H1 (cell line): ENCODE measurements around the gene SF3B2. TPM values are rescaled to one million over a fixed set of nuclear protein-coding genes. Genes with fewer than 3 reads are reported as not detected.
"Not testable (repeated sequence)": the region's sequence is repeated elsewhere in the genome, so short reads cannot be mapped to it uniquely, and the experiment has no call there.

Source experiments
- CTCF ChIA-PET: fragments of 300-600 bp; sonication (Branson Sonifier 250); formaldehyde crosslinking; loops from one replicate; lab custom pipeline; 2021; ENCODE audit not compliant: partially characterized antibody; lab: Charles Lee
- POLR2A ChIA-PET: fragments of 300-600 bp; sonication (Branson Sonifier 250); formaldehyde crosslinking; loops from one replicate; lab custom pipeline; 2021; ENCODE audit warnings: inconsistent platforms; ENCODE audit not compliant: partially characterized antibody; lab: Charles Lee
- DNase-seq, 2 experiments: peaks; one replicate each; pipeline versions ENCODE4 v3.0.0 to v3.0.0-alpha.2; 2010 to 2022; ENCODE audit warnings: low spot score in 2 of 2, low read depth in 1 of 2, mixed read lengths in 1 of 2
- FAIRE-seq: peaks from 2 replicates; lab custom pipeline; 2011; peaks lifted over from hg19 to GRCh38; lab: Jason Lieb, UNC
- H2AFZ ChIP-seq: 2 replicates; pipeline ENCODE4 v1.8.1; 2012; ENCODE audit warnings: low read length, inconsistent platforms
- H2AK5ac ChIP-seq: 2 replicates; pipeline ENCODE4 v1.6.1; 2013; ENCODE audit warnings: low read depth, low read length
- H2BK120ac ChIP-seq: replicated peaks from 2 replicates; pipeline ENCODE3; 2013; ENCODE audit warnings: low read depth, low read length, inconsistent platforms
- H2BK12ac ChIP-seq: 2 replicates; pipeline ENCODE4 v1.6.1; 2013; ENCODE audit warnings: low read depth, low read length
- H2BK15ac ChIP-seq: 2 replicates; pipeline ENCODE4 v1.6.1; 2013; ENCODE audit warnings: low read length
- H2BK20ac ChIP-seq: 2 replicates; pipeline ENCODE4 v1.6.1; 2013; ENCODE audit warnings: low read length
- H2BK5ac ChIP-seq: 2 replicates; pipeline ENCODE4 v1.6.1; 2013; ENCODE audit warnings: low read depth, low read length
- H3K14ac ChIP-seq: 2 replicates; pipeline ENCODE4 v1.6.1; 2013; ENCODE audit warnings: inconsistent platforms; ENCODE audit not compliant: insufficient read length
- H3K18ac ChIP-seq: 2 replicates; pipeline ENCODE4 v1.6.1; 2013; ENCODE audit warnings: low read length; ENCODE audit errors: extremely low read depth
- H3K23ac ChIP-seq: 2 replicates; pipeline ENCODE4 v1.6.1; 2013; ENCODE audit warnings: inconsistent platforms; ENCODE audit not compliant: insufficient read length
- H3K23me2 ChIP-seq: 2 replicates; pipeline ENCODE4 v1.6.1; 2013; ENCODE audit warnings: low read depth, low read length
- H3K27ac ChIP-seq: 2 replicates; pipeline ENCODE4 v1.6.1; 2011; ENCODE audit warnings: low read depth, low read length, inconsistent platforms
- H3K27me3 ChIP-seq, 4 experiments: replicated peaks in 1 of 4; 1 replicate in 1 of 4; 2 replicates in 3 of 4; pipeline versions ENCODE4 v1.6.1 to v1.8.1; 2011 to 2013; ENCODE audit warnings: low read length in 3 of 4, mild to moderate bottlenecking in 3 of 4, inconsistent platforms in 2 of 4, mixed read lengths in 2 of 4, moderate library complexity in 1 of 4; ENCODE audit not compliant: control insufficient read depth in 3 of 4, insufficient read depth in 3 of 4; ENCODE audit errors: extremely low read depth in 1 of 4
- H3K36me3 ChIP-seq, 4 experiments: 2 replicates each; pipeline versions ENCODE4 v1.6.1 to v1.8.1; 2011 to 2013; ENCODE audit warnings: mild to moderate bottlenecking in 4 of 4, low read length in 3 of 4, moderate library complexity in 2 of 4, control low read depth in 1 of 4, inconsistent platforms in 1 of 4; ENCODE audit not compliant: insufficient read depth in 4 of 4, control insufficient read depth in 2 of 4
- H3K4ac ChIP-seq: replicated peaks from 2 replicates; pipeline ENCODE3; 2013; ENCODE audit warnings: low read length, low read depth, mixed read lengths, inconsistent platforms; ENCODE audit not compliant: insufficient read length
- H3K4me1 ChIP-seq, 4 experiments: replicated peaks in 1 of 4; 1 replicate in 1 of 4; 2 replicates in 3 of 4; pipeline versions ENCODE4 v1.6.1 to v1.8.1; 2011 to 2013; ENCODE audit warnings: low read length in 3 of 4, inconsistent platforms in 2 of 4, mixed read lengths in 1 of 4; ENCODE audit not compliant: insufficient read depth in 4 of 4, control insufficient read depth in 3 of 4
- H3K4me2 ChIP-seq, 2 experiments: 2 replicates each; pipeline versions ENCODE4 v1.6.1 to v1.8.1; 2011 to 2013; ENCODE audit warnings: low read depth in 2 of 2, low read length in 2 of 2, control low read depth in 1 of 2, inconsistent platforms in 1 of 2, mild to moderate bottlenecking in 1 of 2; ENCODE audit not compliant: insufficient read depth in 1 of 2
- H3K4me3 ChIP-seq, 4 experiments: fragments of 200-600, 300-600 bp in 1 of 4; sonication (generic), shearing (Covaris generic), sonication (Bioruptor Twin) in 1 of 4; 2 replicates each; pipeline versions ENCODE4 v1.5.1 to v1.8.1; 2011 to 2016; ENCODE audit warnings: low read length in 4 of 4, low read depth in 3 of 4, control low read depth in 2 of 4, inconsistent platforms in 2 of 4, mild to moderate bottlenecking in 2 of 4, mixed read lengths in 1 of 4, moderate library complexity in 1 of 4; ENCODE audit not compliant: insufficient read depth in 2 of 4; ENCODE audit errors: extremely low read depth in 1 of 4
- H3K56ac ChIP-seq: replicated peaks from 2 replicates; pipeline ENCODE3; 2013; ENCODE audit warnings: low read depth, mild to moderate bottlenecking, mixed read lengths, low read length, inconsistent platforms; ENCODE audit not compliant: insufficient read length
- H3K79me1 ChIP-seq: 2 replicates; pipeline ENCODE4 v1.6.1; 2013; ENCODE audit warnings: low read depth, low read length, control low read depth
- H3K79me2 ChIP-seq, 2 experiments: 2 replicates each; pipeline versions ENCODE4 v1.6.1 to v1.8.1; 2012 to 2013; ENCODE audit warnings: low read length in 2 of 2, mild to moderate bottlenecking in 2 of 2, inconsistent platforms in 1 of 2; ENCODE audit not compliant: insufficient read depth in 2 of 2, control insufficient read depth in 1 of 2
- H3K9ac ChIP-seq, 4 experiments: replicated peaks in 1 of 4; 1 replicate in 1 of 4; 2 replicates in 3 of 4; pipeline versions ENCODE4 v1.6.1 to v1.8.1; 2011 to 2013; ENCODE audit warnings: low read depth in 3 of 4, low read length in 3 of 4, control low read depth in 2 of 4, mild to moderate bottlenecking in 2 of 4, moderate library complexity in 2 of 4, inconsistent platforms in 1 of 4; ENCODE audit errors: extremely low read depth in 1 of 4
- H3K9me3 ChIP-seq, 2 experiments: 2 replicates each; pipeline versions ENCODE4 v1.6.1 to v1.8.1; 2012 to 2013; ENCODE audit warnings: mild to moderate bottlenecking in 2 of 2, moderate library complexity in 2 of 2, control low read depth in 1 of 2, inconsistent platforms in 1 of 2, low read depth in 1 of 2, low read length in 1 of 2, mixed read lengths in 1 of 2; ENCODE audit not compliant: insufficient read depth in 2 of 2
- H4K20me1 ChIP-seq, 2 experiments: replicated peaks in 1 of 2; 2 replicates each; pipeline versions ENCODE3 to v1.8.1; 2011 to 2013; ENCODE audit warnings: inconsistent platforms in 2 of 2, low read length in 2 of 2, mild to moderate bottlenecking in 1 of 2; ENCODE audit not compliant: insufficient read depth in 2 of 2, control insufficient read depth in 1 of 2
- H4K5ac ChIP-seq: 2 replicates; pipeline ENCODE4 v1.6.1; 2013; ENCODE audit warnings: low read length, low read depth, mixed read lengths, inconsistent platforms; ENCODE audit not compliant: insufficient read length
- H4K8ac ChIP-seq: 2 replicates; pipeline ENCODE4 v1.8.0; 2013; ENCODE audit warnings: mild to moderate bottlenecking, moderate library complexity, low read length, inconsistent platforms; ENCODE audit not compliant: insufficient read depth; ENCODE audit errors: extremely low read depth
- H4K91ac ChIP-seq: replicated peaks from 2 replicates; pipeline ENCODE3; 2013; ENCODE audit warnings: low read length, mixed read lengths, inconsistent platforms; ENCODE audit not compliant: insufficient read length
- WGBS, 2 experiments: shearing (Covaris generic) in 1 of 2; methylation state at CpG; one replicate each; pipeline versions ENCODE4 v1.1.6 to v1.1.7; 2013 to 2015; ENCODE audit warnings: low lambda C conversion rate in 2 of 2, mixed read lengths in 2 of 2, inconsistent platforms in 1 of 2, low coverage in 1 of 2, missing lambda C conversion rate in 1 of 2; ENCODE audit not compliant: insufficient replicate concordance in 2 of 2, insufficient coverage in 1 of 2, insufficient read length in 1 of 2; ENCODE audit errors: extremely low coverage in 1 of 2, missing lambda C conversion rate in 1 of 2; 5-methylcytosine and 5-hydroxymethylcytosine counted together
- polyA plus RNA-seq, 7 experiments: library from polyadenylated mRNA; depleted of rRNA in 3 of 7; stranded (reverse) in 5 of 7; unstranded in 2 of 7; fragments of >200 nt in 5 of 7; fragments of 200-250 nt in 2 of 7; gene quantifications; 1 replicate in 5 of 7; 2 replicates in 1 of 7; 4 replicates in 1 of 7; pipeline versions ENCODE4 v1.2.1 to v1.2.3, GENCODE V29; 2011 to 2013; ENCODE audit warnings: missing spikeins in 2 of 7, mixed read lengths in 2 of 7
- total RNA-seq: library from RNA; stranded (reverse); fragmentation: NEBNext Ultra II Directional; extraction: Animal tissue kit (Norgen Biotek cat#: 25700); gene quantifications from 2 replicates; pipeline ENCODE4 v1.2.1, GENCODE V29; 2021

SF3B2 gene
- total and polyA plus RNA-seq, 2 of the 8 experiments (the other 6 are each of a cell fraction or from before 2014, with no cell fraction given) = 182 to 237 TPM

- not testable (repeated sequence) for H3K36me3 ChIP-seq, H3K23ac ChIP-seq, H2BK15ac ChIP-seq, H3K79me2 ChIP-seq, H4K5ac ChIP-seq, H3K9ac ChIP-seq, H3K27ac ChIP-seq, H3K18ac ChIP-seq, H4K8ac ChIP-seq, FAIRE-seq, H2BK5ac ChIP-seq, H3K23me2 ChIP-seq, H2BK120ac ChIP-seq, H3K27me3 ChIP-seq, H2BK20ac ChIP-seq, H3K79me1 ChIP-seq, H3K14ac ChIP-seq, H4K91ac ChIP-seq, H3K56ac ChIP-seq, DNase-seq, H3K4me3 ChIP-seq, H2AFZ ChIP-seq, H2BK12ac ChIP-seq, H2AK5ac ChIP-seq, H3K9me3 ChIP-seq, H4K20me1 ChIP-seq, H3K4me2 ChIP-seq, H3K4ac ChIP-seq
- 78% methylated on average over 3 of the region's 3 CpGs; no CpG with 5 or more reads in 1 of the 2 experiments for WGBS, 2 experiments
- CTCF ChIA-PET = interaction anchor here (1.4 to 2.3 kb wide), 3 partner anchors 9 to 46 kb away, joined by 4 to 8 read pairs (median 4); no protein-coding TSS in a partner anchor
- peaks cover 4 to 22% (median 11%) of the 10 kb centered on the region in 4 experiments for H3K4me1 ChIP-seq
- POLR2A ChIA-PET = interaction anchor here (1.5 kb wide), 1 partner anchor 61 kb away, joined by 4 read pairs; no protein-coding TSS in a partner anchor
Observed at GRCh38 chr11:66114957-66115356, 62.8 kb downstream of the SF3B2 start.
